Stimulated activated effector memory CD8-positive, alpha-beta T cell treated with anti-CD3 and anti-CD28 coated beads, Interleukin-12 subunit alpha, Interleukin-12 subunit beta, amount 100 ng/mL, for 72 hours (primary cell): ENCODE measurements around the gene LRRC14B.
A peak's percentile ranks its signal among the peaks of the same experiment; 100 is the strongest.

Experiments
- ATAC-seq: fragments of 150-1000 bp; cut with Tn5 transposase; 2 replicates; pipeline ENCODE4 v1.10.0; 2021
- DNase-seq, 2 donors: peaks; one replicate each; pipeline ENCODE4 v3.0.0; 2021 to 2022; ENCODE audit warnings: low spot score in 2 of 2
- H3K27ac Mint-ChIP-seq: one replicate; pipeline ENCODE4 v1.8.0; 2022; ENCODE audit warnings: mild to moderate bottlenecking, mixed read lengths
- H3K36me3 Mint-ChIP-seq: one replicate; pipeline ENCODE4 v1.8.0; 2022; ENCODE audit warnings: mild to moderate bottlenecking, mixed read lengths
- H3K4me1 Mint-ChIP-seq: one replicate; pipeline ENCODE4 v1.8.0; 2022; ENCODE audit warnings: mixed read lengths
- H3K4me3 Mint-ChIP-seq: one replicate; pipeline ENCODE4 v1.8.0; 2022; ENCODE audit warnings: mild to moderate bottlenecking, mixed read lengths
- H3K9me3 Mint-ChIP-seq: one replicate; pipeline ENCODE4 v1.8.0; 2022; ENCODE audit warnings: mixed read lengths

The LRRC14B gene

GRCh38 chr5:191036-191948 lies at the start of gene LRRC14B:
Gene LRRC14B (plus strand): TSS chr5:191495. CDS start chr5:191539, 44 bp downstream.
- H3K36me3 Mint-ChIP-seq = no peaks in the 10 kb centered on the region
- no peaks in the 10 kb centered on the region for H3K9me3 Mint-ChIP-seq
- no peak within 1 kb of the TSS for H3K4me3 Mint-ChIP-seq
- H3K4me1 Mint-ChIP-seq = peaks cover 17% of the 10 kb centered on the region
- DNase-seq (no peak), ATAC-seq (no peak)
- no peak within 1 kb of the TSS for H3K27ac Mint-ChIP-seq

GRCh38 chr5:141761-142160 lies 49.5 kb upstream of the LRRC14B start:
- DNase-seq (no peak), ATAC-seq (no peak)
- Mint-ChIP-seq H3K27ac (no peak overlapping the region), H3K36me3 (no peaks in the 10 kb centered on the region), H3K4me3 (no peak overlapping the region), H3K9me3 (peaks cover 2% of the 10 kb centered on the region), H3K4me1 (peaks cover 8% of the 10 kb centered on the region)

- H3K36me3 Mint-ChIP-seq = no peaks in the 10 kb centered on the region
- no peak overlapping the region for H3K27ac Mint-ChIP-seq
Measured at GRCh38 chr5:142246-142810, 49.0 kb upstream of the LRRC14B start.

GRCh38 chr5:143041-143440 lies 48.3 kb upstream of the LRRC14B start:
- H3K4me3 Mint-ChIP-seq = no peak overlapping the region
- ATAC-seq (peak; percentile 22), DNase-seq (no peak)
- H3K27ac Mint-ChIP-seq = no peak overlapping the region
- H3K36me3 Mint-ChIP-seq = no peaks in the 10 kb centered on the region
- peaks cover 14% of the 10 kb centered on the region for H3K9me3 Mint-ChIP-seq
- peaks cover 8% of the 10 kb centered on the region for H3K4me1 Mint-ChIP-seq

More at GRCh38 chr5:142246-142810, 49.0 kb upstream of the LRRC14B start:
- peaks cover 8% of the 10 kb centered on the region for H3K4me1 Mint-ChIP-seq
- ATAC-seq (no peak), DNase-seq (no peak)
- peaks cover 7% of the 10 kb centered on the region for H3K9me3 Mint-ChIP-seq
- no peak overlapping the region for H3K4me3 Mint-ChIP-seq

- Mint-ChIP-seq H3K4me1 (peaks cover 8% of the 10 kb centered on the region), H3K9me3 (peaks cover 17% of the 10 kb centered on the region), H3K36me3 (no peaks in the 10 kb centered on the region), H3K27ac (no peak overlapping the region), H3K4me3 (no peak overlapping the region)
- DNase-seq (no peak), ATAC-seq (no peak)
Measured at GRCh38 chr5:144941-145340, 46.4 kb upstream of the LRRC14B start.

GRCh38 chr5:145585-146323 lies 45.5 kb upstream of the LRRC14B start:
- H3K4me1 Mint-ChIP-seq = peaks cover 8% of the 10 kb centered on the region
- no peak overlapping the region for H3K4me3 Mint-ChIP-seq
- no peak overlapping the region for H3K27ac Mint-ChIP-seq
- no peaks in the 10 kb centered on the region for H3K36me3 Mint-ChIP-seq
- peaks cover 17% of the 10 kb centered on the region for H3K9me3 Mint-ChIP-seq
- no peak for ATAC-seq
- peak in 1 of 2 donors; percentile 32 for DNase-seq

GRCh38 chr5:147751-148150 lies 43.5 kb upstream of the LRRC14B start:
- Mint-ChIP-seq H3K9me3 (peaks cover 17% of the 10 kb centered on the region), H3K36me3 (no peaks in the 10 kb centered on the region), H3K4me3 (no peak overlapping the region), H3K27ac (no peak overlapping the region), H3K4me1 (no peaks in the 10 kb centered on the region)
- ATAC-seq (no peak), DNase-seq (no peak)

- H3K36me3 Mint-ChIP-seq = no peaks in the 10 kb centered on the region
- no peak overlapping the region for H3K4me3 Mint-ChIP-seq
- H3K27ac Mint-ChIP-seq = no peak overlapping the region
- no peak for DNase-seq
- H3K4me1 Mint-ChIP-seq = no peaks in the 10 kb centered on the region
- no peak for ATAC-seq
- H3K9me3 Mint-ChIP-seq = peaks cover 17% of the 10 kb centered on the region
Measured at GRCh38 chr5:149745-150485, 41.4 kb upstream of the LRRC14B start.

- Mint-ChIP-seq H3K9me3 (peaks cover 17% of the 10 kb centered on the region), H3K4me1 (no peaks in the 10 kb centered on the region), H3K27ac (no peak overlapping the region), H3K36me3 (no peaks in the 10 kb centered on the region), H3K4me3 (no peak overlapping the region)
- ATAC-seq (no peak), DNase-seq (no peak)
Measured at GRCh38 chr5:150746-151145, 40.5 kb upstream of the LRRC14B start.

- Mint-ChIP-seq H3K36me3 (no peaks in the 10 kb centered on the region), H3K27ac (no peak overlapping the region), H3K9me3 (peaks cover 13% of the 10 kb centered on the region), H3K4me3 (no peak overlapping the region), H3K4me1 (no peaks in the 10 kb centered on the region)
- ATAC-seq = no peak
- no peak for DNase-seq
Measured at GRCh38 chr5:152077-152476, 39.2 kb upstream of the LRRC14B start.

- Mint-ChIP-seq H3K4me3 (no peak overlapping the region), H3K36me3 (no peaks in the 10 kb centered on the region), H3K9me3 (peaks cover 3% of the 10 kb centered on the region), H3K27ac (no peak overlapping the region), H3K4me1 (no peaks in the 10 kb centered on the region)
- ATAC-seq (no peak), DNase-seq (no peak)
Measured at GRCh38 chr5:153256-153655, 38.0 kb upstream of the LRRC14B start.

GRCh38 chr5:154236-154635 lies 37.1 kb upstream of the LRRC14B start:
- ATAC-seq (no peak), DNase-seq (no peak)
- Mint-ChIP-seq H3K9me3 (no peaks in the 10 kb centered on the region), H3K36me3 (no peaks in the 10 kb centered on the region), H3K4me1 (peaks cover 2% of the 10 kb centered on the region), H3K27ac (no peak overlapping the region), H3K4me3 (no peak overlapping the region)

GRCh38 chr5:154826-155225 lies 36.5 kb upstream of the LRRC14B start:
- no peak overlapping the region for H3K4me3 Mint-ChIP-seq
- H3K36me3 Mint-ChIP-seq = no peaks in the 10 kb centered on the region
- ATAC-seq = no peak
- DNase-seq = no peak
- H3K27ac Mint-ChIP-seq = no peak overlapping the region
- no peaks in the 10 kb centered on the region for H3K9me3 Mint-ChIP-seq
- peaks cover 8% of the 10 kb centered on the region for H3K4me1 Mint-ChIP-seq

- DNase-seq = no peak
- H3K9me3 Mint-ChIP-seq = no peaks in the 10 kb centered on the region
- H3K27ac Mint-ChIP-seq = no peak overlapping the region
- H3K36me3 Mint-ChIP-seq = no peaks in the 10 kb centered on the region
- peaks cover 10% of the 10 kb centered on the region for H3K4me1 Mint-ChIP-seq
- no peak for ATAC-seq
- H3K4me3 Mint-ChIP-seq = no peak overlapping the region
Measured at GRCh38 chr5:155651-156410, 35.5 kb upstream of the LRRC14B start.
